Hepatocyte (in vitro differentiated cells): ENCODE results near the gene RPP14. TPM values are rescaled to one million over a fixed set of nuclear protein-coding genes. Genes with fewer than 3 reads are reported as not detected.

Experiments used
- DNase-seq: peaks from one replicate; pipeline ENCODE4 v3.0.0-alpha.2; 2016; ENCODE audit warnings: low spot score
- H2AFZ ChIP-seq: fragments of 200-600 bp; sonication (generic); 2 replicates; pipeline ENCODE4 v1.6.0; 2016; ENCODE audit warnings: antibody characterized with exemption, mild to moderate bottlenecking
- H3K27ac ChIP-seq: fragments of 200-600 bp; sonication (generic); 2 replicates; pipeline ENCODE4 v1.5.1; 2016; ENCODE audit warnings: mild to moderate bottlenecking
- H3K27me3 ChIP-seq: fragments of 200-600 bp; sonication (generic); 2 replicates; pipeline ENCODE4 v1.6.1; 2016
- H3K36me3 ChIP-seq: fragments of 200-600 bp; sonication (generic); replicated peaks from 2 replicates; pipeline ENCODE4 v1.5.1; 2016; ENCODE audit warnings: low read depth; ENCODE audit not compliant: insufficient read depth
- H3K4me1 ChIP-seq: fragments of 200-600 bp; sonication (generic); 2 replicates; pipeline ENCODE4 v1.5.1; 2016; ENCODE audit warnings: mild to moderate bottlenecking, moderate library complexity; ENCODE audit not compliant: insufficient read depth
- H3K4me2 ChIP-seq: fragments of 200-600 bp; sonication (generic); 2 replicates; pipeline ENCODE4 v1.6.0; 2016
- H3K4me3 ChIP-seq: fragments of 200-600 bp; sonication (generic); 2 replicates; pipeline ENCODE4 v1.5.1; 2016; ENCODE audit warnings: mild to moderate bottlenecking
- H3K79me2 ChIP-seq: fragments of 200-600 bp; sonication (generic); 2 replicates; pipeline ENCODE4 v1.6.0; 2017; ENCODE audit warnings: mild to moderate bottlenecking
- H3K9me2 ChIP-seq: fragments of 200-600 bp; sonication (generic); replicated peaks from 2 replicates; pipeline ENCODE4 v1.6.0; 2017; ENCODE audit warnings: mild to moderate bottlenecking; ENCODE audit not compliant: insufficient read depth
- H3K9me3 ChIP-seq: fragments of 200-600 bp; sonication (generic); 2 replicates; pipeline ENCODE4 v1.5.1; 2016; ENCODE audit warnings: low read depth, mild to moderate bottlenecking
- H4K20me1 ChIP-seq: fragments of 200-600 bp; sonication (generic); 2 replicates; pipeline ENCODE4 v1.6.0; 2016; ENCODE audit warnings: mild to moderate bottlenecking; ENCODE audit not compliant: insufficient read depth, poor library complexity, severe bottlenecking
- CTCF ChIP-seq: fragments of 200-600 bp; sonication (generic); IDR thresholded peaks from 2 replicates; pipeline ENCODE4 v1.5.1; 2016; ENCODE audit warnings: antibody characterized with exemption, mild to moderate bottlenecking; ENCODE audit not compliant: poor library complexity
- EZH2 ChIP-seq: fragments of 200-600 bp; sonication (generic); IDR thresholded peaks from 2 replicates; pipeline ENCODE4 v1.6.1; 2016; ENCODE audit warnings: antibody characterized with exemption, mild to moderate bottlenecking, borderline replicate concordance
- EZH2phosphoT487 ChIP-seq: fragments of 200-600 bp; sonication (generic); IDR thresholded peaks from one replicate; pipeline ENCODE4 v1.6.1; 2018; ENCODE audit warnings: antibody characterized with exemption, mild to moderate bottlenecking, low read depth, moderate library complexity; ENCODE audit not compliant: unreplicated experiment, severe bottlenecking
- WGBS: methylation state at CpG from one replicate; pipeline ENCODE4 v1.1.6; 2016; ENCODE audit warnings: low lambda C conversion rate; ENCODE audit errors: missing lambda C conversion rate; 5-methylcytosine and 5-hydroxymethylcytosine counted together
- polyA plus RNA-seq: library from polyadenylated mRNA; unstranded; fragments of >200 nt; fragmentation: Nextera tagmentation; extraction: Ambion mirVana; gene quantifications from 2 replicates; pipeline ENCODE4 v1.2.1, GENCODE V29; 2016
- total RNA-seq: library from RNA; depleted of rRNA; stranded (reverse); fragments of >200 nt; gene quantifications from 2 replicates; pipeline ENCODE4 v1.2.3, GENCODE V29; 2014

The RPP14 gene
- total RNA-seq (18.3 and 18.5 TPM in 2 replicates), polyA plus RNA-seq (13.8 and 14.0 TPM in 2 replicates)

DNA sequence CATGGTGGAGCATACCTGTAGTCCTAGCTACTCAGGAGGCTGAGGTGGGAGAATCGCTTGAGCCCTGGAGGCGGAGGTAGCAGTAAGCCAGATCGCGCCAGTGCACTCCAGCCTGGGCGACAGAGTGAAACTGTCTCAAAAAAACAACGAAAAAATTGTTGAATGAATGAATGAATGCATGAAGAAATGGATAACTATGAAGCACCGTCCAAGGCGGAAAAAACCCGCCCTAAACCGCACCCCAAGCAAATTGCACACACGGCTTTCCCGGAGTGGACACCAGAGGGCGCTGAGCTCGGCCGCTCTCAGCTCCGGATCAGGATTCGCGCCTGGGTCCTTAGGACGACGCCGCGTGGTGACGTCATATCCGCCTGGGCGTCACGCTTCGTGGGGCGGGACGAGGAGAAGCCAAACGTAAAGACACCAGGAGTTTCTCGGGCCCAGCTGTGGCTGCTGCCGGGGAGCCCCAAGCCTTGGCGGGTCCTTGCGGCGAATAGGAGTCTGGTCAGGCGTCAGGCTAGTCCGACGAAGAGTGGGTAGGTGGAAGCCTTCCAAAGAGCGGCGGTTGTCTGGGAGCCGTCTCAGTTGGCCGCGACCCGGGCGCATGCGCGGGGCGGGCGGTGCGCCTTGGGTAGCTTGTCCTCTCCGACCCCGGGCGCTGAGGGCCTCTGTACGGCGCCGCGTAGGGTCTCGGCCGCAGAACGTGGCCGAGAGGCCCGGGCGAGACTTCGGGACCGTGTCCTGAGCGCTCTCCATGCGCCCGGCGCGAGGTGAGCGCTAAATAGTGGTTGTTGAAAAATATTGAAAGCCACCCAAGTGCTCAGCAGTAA lies at the start of gene RPP14, which contains the start of gene HTD2:
Gene RPP14 (plus strand): TSS at position 364 of the 830 bp plus-strand sequence. CDS start 4,085 bp downstream, outside the sequence.
Gene HTD2 (plus strand): TSS at position 639 of the 830 bp plus-strand sequence. CDS start 11,094 bp downstream, outside the sequence.
- no peaks in the 10 kb centered on the region for H3K27me3 ChIP-seq
- peaks cover 32% of the 10 kb centered on the region for H4K20me1 ChIP-seq
- H3K27ac ChIP-seq = peak within 1 kb of the TSS; percentile 98
- peak; percentile 99 for DNase-seq
- H3K9me3 ChIP-seq = no peaks in the 10 kb centered on the region
- WGBS = 5% methylated on average over 70 of the region's 71 CpGs
- no peaks in the 10 kb centered on the region for H3K9me2 ChIP-seq
- H3K4me2 ChIP-seq = peak within 1 kb of the TSS; percentile 93
- peaks cover 21% of the 10 kb centered on the region for H3K4me1 ChIP-seq
- TF ChIP-seq EZH2 (no peak), CTCF (peak; percentile 100), EZH2phosphoT487 (no peak)
- peak within 1 kb of the TSS; percentile 79 for H3K4me3 ChIP-seq
- H2AFZ ChIP-seq = peak within 1 kb of the TSS; percentile 33
- H3K79me2 ChIP-seq = peaks cover 45% of the 10 kb centered on the region
- H3K36me3 ChIP-seq = no peaks in the 10 kb centered on the region

- no peak overlapping the region for H2AFZ ChIP-seq
- DNase-seq = no peak
- no peaks in the 10 kb centered on the region for H3K79me2 ChIP-seq
- H3K4me3 ChIP-seq = no peak overlapping the region
- 95% methylated on average over 4 of the region's 4 CpGs for WGBS
- H3K9me3 ChIP-seq = no peaks in the 10 kb centered on the region
- TF ChIP-seq EZH2phosphoT487 (no peak), EZH2 (no peak), CTCF (no peak)
- H3K4me2 ChIP-seq = no peak overlapping the region
- H3K4me1 ChIP-seq = no peaks in the 10 kb centered on the region
- no peaks in the 10 kb centered on the region for H3K27me3 ChIP-seq
- no peaks in the 10 kb centered on the region for H3K9me2 ChIP-seq
- no peaks in the 10 kb centered on the region for H4K20me1 ChIP-seq
- H3K27ac ChIP-seq = no peak overlapping the region
- H3K36me3 ChIP-seq = no peaks in the 10 kb centered on the region
Observed at GRCh38 chr3:58256511-58256910, 49.5 kb upstream of the RPP14 start.

GRCh38 chr3:58258392-58259055 lies 47.5 kb upstream of the RPP14 start:
- Histone ChIP-seq H3K4me2 (no peak overlapping the region), H3K27me3 (no peaks in the 10 kb centered on the region), H4K20me1 (no peaks in the 10 kb centered on the region), H3K9me3 (no peaks in the 10 kb centered on the region), H3K36me3 (no peaks in the 10 kb centered on the region), H2AFZ (no peak overlapping the region), H3K79me2 (no peaks in the 10 kb centered on the region), H3K9me2 (no peaks in the 10 kb centered on the region), H3K4me1 (no peaks in the 10 kb centered on the region), H3K27ac (no peak overlapping the region), H3K4me3 (no peak overlapping the region)
- TF ChIP-seq CTCF (no peak), EZH2 (no peak), EZH2phosphoT487 (no peak)
- 89% methylated on average over 10 of the region's 10 CpGs for WGBS
- DNase-seq = no peak
